Peyer's patch (tissue), 4 donors: Measurements from ENCODE around the gene BEST1. TPM values are rescaled to one million over a fixed set of nuclear protein-coding genes. Genes with fewer than 3 reads are reported as not detected.
A peak's percentile ranks its signal among the peaks of the same experiment; 100 is the strongest.

ENCODE experiments used
- DNase-seq, 3 donors: peaks; one replicate each; pipeline ENCODE4 v3.0.0-alpha.2; 2017 to 2019
- H3K27ac ChIP-seq, 4 donors: fragments of 200-600 bp; sonication (generic); one replicate each; pipeline ENCODE4 v1.5.1; 2016 to 2019
- H3K27me3 ChIP-seq, 2 donors: fragments of 200-600 bp; sonication (generic); one replicate each; pipeline ENCODE4 v1.5.1; 2019
- H3K36me3 ChIP-seq, 3 donors: fragments of 200-600 bp; sonication (generic); one replicate each; pipeline ENCODE4 v1.5.1; 2016 to 2019
- H3K4me1 ChIP-seq, 4 donors: fragments of 200-600 bp; sonication (generic); one replicate each; pipeline ENCODE4 v1.5.1; 2016 to 2019
- H3K4me3 ChIP-seq, 4 donors: fragments of 200-600 bp; sonication (generic); 1 replicate in 3 of 4; 2 replicates in 1 of 4; pipeline ENCODE4 v1.5.1; 2016 to 2019; ENCODE audit warnings: mild to moderate bottlenecking in 1 of 4
- H3K9me3 ChIP-seq, 4 donors: fragments of 200-600 bp; sonication (generic); one replicate each; pipeline ENCODE4 v1.5.1; 2016 to 2019; ENCODE audit warnings: mild to moderate bottlenecking in 1 of 4
- CTCF ChIP-seq, 6 experiments: fragments of 450-650 bp in 4 of 6; fragments of 200-600 bp in 2 of 6; sonication (generic) in 1 of 6; IDR thresholded peaks; one replicate each; pipeline ENCODE4 v1.5.1; 2017 to 2019; ENCODE audit warnings: antibody characterized with exemption in 6 of 6, mild to moderate bottlenecking in 3 of 6, moderate library complexity in 1 of 6
- POLR2A ChIP-seq, 2 donors: fragments of 450-650 bp; IDR thresholded peaks; one replicate each; pipeline ENCODE4 v1.5.1; 2017; ENCODE audit warnings: antibody characterized with exemption in 2 of 2, mild to moderate bottlenecking in 2 of 2, moderate library complexity in 2 of 2
- total RNA-seq, 4 donors: library from RNA; depleted of rRNA; stranded (reverse); fragments of >200 nt; gene quantifications; one replicate each; pipeline ENCODE4 v1.1.0, GENCODE V29; 2016

The BEST1 gene
- total RNA-seq, 4 donors from 2014 or later: 0.47 to 4.1 (median 2.3) TPM

GRCh38 chr11:61974766-61975631 lies 24.8 kb downstream of the BEST1 start:
- DNase-seq: peak in 1 of 3 donors; percentile 68
- Histone ChIP-seq H3K9me3 (no peaks in the 10 kb centered on the region), H3K4me1 (peaks cover 16 to 74% (median 18%) of the 10 kb centered on the region in 4 donors), H3K36me3 (no peaks in the 10 kb centered on the region), H3K4me3 (peak overlapping the region in 2 of 4 donors; percentile 22 to 26), H3K27ac (peak overlapping the region in 3 of 4 donors; percentile 2 to 100 (median 93)), H3K27me3 (no peaks in the 10 kb centered on the region)
- TF ChIP-seq CTCF (IDR thresholded peaks at IDR 0.05) (no peak), POLR2A (IDR thresholded peaks at IDR 0.05) (peak in 1 of 2 donors; percentile 52)

DNA sequence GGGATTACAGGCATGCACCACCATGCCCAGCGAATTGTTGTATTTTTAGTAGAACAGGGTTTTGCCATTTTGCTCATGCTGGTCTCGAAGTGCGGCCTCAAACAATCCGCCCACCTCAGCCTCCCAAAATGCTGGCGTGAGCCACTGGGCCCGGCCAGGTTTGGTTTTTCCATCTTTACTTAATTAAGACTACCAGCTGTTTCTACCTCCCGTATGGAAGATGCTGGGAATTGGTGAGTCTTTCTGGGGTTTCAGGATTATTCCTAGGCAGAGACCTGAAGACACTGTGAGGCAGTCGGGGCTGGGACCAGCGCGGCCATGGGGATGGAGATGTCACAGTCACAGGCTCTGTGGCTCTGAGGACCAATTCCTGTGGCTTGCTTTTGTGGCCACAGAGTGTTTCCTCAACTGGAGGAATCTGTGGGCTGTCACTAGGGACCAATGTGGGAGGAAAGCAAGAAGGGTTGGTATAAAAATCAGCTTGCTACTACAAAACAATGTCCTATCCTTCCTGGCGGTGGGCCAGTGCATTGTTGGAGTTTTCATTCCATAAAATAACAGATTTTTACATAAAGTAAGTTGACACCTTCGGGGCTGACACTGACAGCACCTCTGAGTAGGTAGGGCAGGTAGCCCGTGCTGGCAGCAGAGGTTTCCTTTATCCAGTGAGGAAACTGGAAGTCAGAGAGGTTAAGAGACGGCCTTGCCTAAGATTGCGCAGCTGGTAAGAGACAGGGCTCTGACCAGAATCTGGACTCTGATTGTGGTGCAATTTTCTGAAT lies 25.7 kb downstream of the BEST1 start:
- H3K27me3 ChIP-seq: no peaks in the 10 kb centered on the region
- DNase-seq: peak in 1 of 3 donors; percentile 46
- H3K4me3 ChIP-seq: peak overlapping the region in 2 of 4 donors; percentile 22 to 26
- no peaks in the 10 kb centered on the region for H3K36me3 ChIP-seq
- H3K27ac ChIP-seq: peak overlapping the region in 2 of 4 donors; percentile 93 to 100
- TF ChIP-seq CTCF (IDR thresholded peaks at IDR 0.05): no peak
- peak in 1 of 2 donors; percentile 22 for TF ChIP-seq POLR2A (IDR thresholded peaks at IDR 0.05)
- peaks cover 14 to 66% (median 17%) of the 10 kb centered on the region in 4 donors for H3K4me1 ChIP-seq
- no peaks in the 10 kb centered on the region for H3K9me3 ChIP-seq

DNA sequence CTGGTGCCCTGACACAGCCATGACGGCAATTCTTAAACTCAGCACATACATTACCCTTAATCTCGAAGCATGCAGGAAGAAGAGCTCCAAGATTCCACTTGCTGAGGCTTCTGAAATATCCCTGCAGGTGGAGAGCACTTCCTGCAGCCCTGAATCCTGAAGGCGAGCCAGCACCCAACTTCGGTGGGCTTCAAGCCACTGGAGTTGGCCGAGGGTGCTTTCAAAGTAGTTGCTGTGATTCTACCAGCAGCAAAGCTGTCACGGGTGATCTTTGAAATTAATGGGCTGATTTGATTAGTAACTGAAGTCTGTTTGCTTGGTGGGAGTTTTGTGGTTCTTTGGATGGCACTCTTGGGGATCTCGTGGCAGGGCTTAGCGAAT lies 26.3 kb downstream of the BEST1 start:
- peak in 1 of 3 donors; percentile 27 for DNase-seq
- no peak for TF ChIP-seq POLR2A (IDR thresholded peaks at IDR 0.05)
- peak in 1 of 6 experiments; percentile 12 for TF ChIP-seq CTCF (IDR thresholded peaks at IDR 0.05)
- Histone ChIP-seq H3K27ac (peak overlapping the region in 1 of 4 donors; percentile 93), H3K27me3 (no peaks in the 10 kb centered on the region), H3K4me3 (peak overlapping the region in 2 of 4 donors; percentile 22 to 26), H3K4me1 (peaks cover 8 to 60% (median 12%) of the 10 kb centered on the region in 4 donors), H3K9me3 (no peaks in the 10 kb centered on the region), H3K36me3 (no peaks in the 10 kb centered on the region)

DNA sequence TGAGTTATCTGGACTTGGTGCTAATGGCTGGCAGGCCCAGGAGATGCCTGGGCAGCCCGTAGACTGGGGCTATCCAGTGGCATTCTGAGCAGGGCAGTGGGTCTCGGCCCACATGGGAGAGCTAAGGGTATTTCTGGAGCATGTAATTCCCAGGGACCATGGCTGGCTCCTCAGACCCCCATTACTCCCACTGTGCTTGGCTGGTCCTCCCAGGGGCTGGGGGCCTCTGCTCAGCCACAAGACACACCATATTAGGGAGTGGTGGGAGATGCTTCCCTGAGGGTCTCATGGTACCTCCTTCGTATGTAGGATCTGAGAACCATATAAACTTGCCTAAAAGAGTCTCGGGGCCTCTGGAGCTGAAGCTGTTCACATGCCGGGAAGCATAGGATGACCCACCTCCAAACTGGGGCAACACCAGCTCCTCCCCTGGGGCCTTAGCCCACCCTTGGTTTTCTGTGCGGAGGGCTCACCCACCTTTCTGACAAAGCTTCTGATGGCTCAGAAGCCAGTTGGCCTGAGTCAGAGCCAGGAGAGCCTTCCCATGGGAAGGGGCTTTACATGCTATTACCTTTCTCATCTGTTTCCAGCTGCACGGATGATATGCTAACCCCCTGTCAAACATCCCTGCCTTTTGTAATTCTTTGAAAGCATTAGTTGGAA lies 26.8 kb downstream of the BEST1 start:
- no peaks in the 10 kb centered on the region for H3K9me3 ChIP-seq
- no peaks in the 10 kb centered on the region for H3K36me3 ChIP-seq
- peak overlapping the region in 2 of 4 donors; percentile 22 to 26 for H3K4me3 ChIP-seq

More for the DNA sequence above, 26.8 kb downstream of the BEST1 start:
- H3K27ac ChIP-seq: peak overlapping the region in 1 of 4 donors; percentile 93
- peak in 1 of 3 donors; percentile 26 for DNase-seq
- H3K4me1 ChIP-seq: peaks cover 6 to 55% (median 9%) of the 10 kb centered on the region in 4 donors
- TF ChIP-seq CTCF (IDR thresholded peaks at IDR 0.05) (no peak), POLR2A (IDR thresholded peaks at IDR 0.05) (no peak)
- no peaks in the 10 kb centered on the region for H3K27me3 ChIP-seq
